Omental fat pad (tissue), 4 donors: Measurements from ENCODE around the gene SLC25A28. TPM values are rescaled to one million over a fixed set of nuclear protein-coding genes. Genes with fewer than 3 reads are reported as not detected.
"Not testable (repeated sequence)": the region's sequence is repeated elsewhere in the genome, so short reads cannot be mapped to it uniquely, and the experiment has no call there.

Experiments
- ATAC-seq: fragments of 150-250 bp; one replicate; pipeline ENCODE4 v1.9.1; 2016; ENCODE audit warnings: mild to moderate bottlenecking, moderate library complexity; ENCODE audit not compliant: low FRiP score
- DNase-seq: peaks from one replicate; pipeline ENCODE4 v3.0.0-alpha.2; 2019; ENCODE audit warnings: low spot score
- total RNA-seq, 4 donors: library from RNA; depleted of rRNA; stranded (reverse); fragments of >200 nt; gene quantifications; one replicate each; pipeline ENCODE4 v1.1.0, GENCODE V29; 2016
- TF ChIP-seq, protein P1 (sequence below), 3 donors: fragments of 450-650 bp; IDR thresholded peaks; one replicate each; pipeline ENCODE4 v1.5.1; 2016 to 2017; ENCODE audit warnings: antibody characterized with exemption in 3 of 3, mild to moderate bottlenecking in 3 of 3, moderate library complexity in 2 of 3

SLC25A28 gene
- total RNA-seq, 4 donors from 2014 or later = 30.2 to 45.4 (median 41.7) TPM

DNA sequence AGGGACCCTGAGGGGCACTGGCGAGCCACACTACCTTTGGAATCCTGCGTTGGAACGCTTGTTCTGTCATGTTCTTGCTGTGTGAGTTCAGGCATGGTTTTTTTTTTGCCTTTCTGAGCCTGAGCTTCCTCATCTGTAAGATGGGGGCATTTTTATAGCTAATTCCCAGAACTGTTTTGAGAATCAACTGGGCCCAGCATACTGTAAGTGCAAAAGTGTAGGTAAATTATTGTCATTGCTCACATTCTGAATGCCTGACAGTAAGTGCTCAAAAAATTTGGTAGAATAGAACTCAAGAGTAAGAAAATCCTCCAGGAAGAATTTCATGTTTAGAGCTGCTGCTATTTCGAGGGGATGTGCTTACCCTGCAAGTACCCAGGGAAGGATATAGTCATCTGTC is 22.2 kb downstream of the SLC25A28 start:
- DNase-seq = no peak
- TF ChIP-seq, protein P1, sequence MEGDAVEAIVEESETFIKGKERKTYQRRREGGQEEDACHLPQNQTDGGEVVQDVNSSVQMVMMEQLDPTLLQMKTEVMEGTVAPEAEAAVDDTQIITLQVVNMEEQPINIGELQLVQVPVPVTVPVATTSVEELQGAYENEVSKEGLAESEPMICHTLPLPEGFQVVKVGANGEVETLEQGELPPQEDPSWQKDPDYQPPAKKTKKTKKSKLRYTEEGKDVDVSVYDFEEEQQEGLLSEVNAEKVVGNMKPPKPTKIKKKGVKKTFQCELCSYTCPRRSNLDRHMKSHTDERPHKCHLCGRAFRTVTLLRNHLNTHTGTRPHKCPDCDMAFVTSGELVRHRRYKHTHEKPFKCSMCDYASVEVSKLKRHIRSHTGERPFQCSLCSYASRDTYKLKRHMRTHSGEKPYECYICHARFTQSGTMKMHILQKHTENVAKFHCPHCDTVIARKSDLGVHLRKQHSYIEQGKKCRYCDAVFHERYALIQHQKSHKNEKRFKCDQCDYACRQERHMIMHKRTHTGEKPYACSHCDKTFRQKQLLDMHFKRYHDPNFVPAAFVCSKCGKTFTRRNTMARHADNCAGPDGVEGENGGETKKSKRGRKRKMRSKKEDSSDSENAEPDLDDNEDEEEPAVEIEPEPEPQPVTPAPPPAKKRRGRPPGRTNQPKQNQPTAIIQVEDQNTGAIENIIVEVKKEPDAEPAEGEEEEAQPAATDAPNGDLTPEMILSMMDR (IDR thresholded peaks at IDR 0.05) = no peak
- no peak for ATAC-seq

DNA sequence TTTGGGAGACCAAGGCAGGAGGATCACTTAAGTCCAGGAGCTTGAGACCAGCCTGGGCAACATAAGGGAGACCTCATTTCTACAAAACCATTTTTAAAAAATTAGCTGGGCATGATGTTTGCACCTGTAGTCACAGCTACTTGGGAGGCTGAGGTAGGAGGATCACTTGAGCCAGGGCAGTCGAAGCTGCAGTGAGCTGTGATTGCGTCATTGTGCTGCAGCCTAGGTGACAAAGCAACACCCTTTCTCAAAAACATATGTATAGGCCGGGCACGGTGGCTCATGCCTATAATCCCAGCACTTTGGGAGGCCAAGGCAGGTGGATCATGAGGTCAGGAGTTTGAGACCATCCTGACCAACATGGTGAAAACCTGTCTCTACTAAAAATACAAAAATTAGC is 23.5 kb downstream of the SLC25A28 start:
- ATAC-seq, DNase-seq: not testable (repeated sequence)

DNA sequence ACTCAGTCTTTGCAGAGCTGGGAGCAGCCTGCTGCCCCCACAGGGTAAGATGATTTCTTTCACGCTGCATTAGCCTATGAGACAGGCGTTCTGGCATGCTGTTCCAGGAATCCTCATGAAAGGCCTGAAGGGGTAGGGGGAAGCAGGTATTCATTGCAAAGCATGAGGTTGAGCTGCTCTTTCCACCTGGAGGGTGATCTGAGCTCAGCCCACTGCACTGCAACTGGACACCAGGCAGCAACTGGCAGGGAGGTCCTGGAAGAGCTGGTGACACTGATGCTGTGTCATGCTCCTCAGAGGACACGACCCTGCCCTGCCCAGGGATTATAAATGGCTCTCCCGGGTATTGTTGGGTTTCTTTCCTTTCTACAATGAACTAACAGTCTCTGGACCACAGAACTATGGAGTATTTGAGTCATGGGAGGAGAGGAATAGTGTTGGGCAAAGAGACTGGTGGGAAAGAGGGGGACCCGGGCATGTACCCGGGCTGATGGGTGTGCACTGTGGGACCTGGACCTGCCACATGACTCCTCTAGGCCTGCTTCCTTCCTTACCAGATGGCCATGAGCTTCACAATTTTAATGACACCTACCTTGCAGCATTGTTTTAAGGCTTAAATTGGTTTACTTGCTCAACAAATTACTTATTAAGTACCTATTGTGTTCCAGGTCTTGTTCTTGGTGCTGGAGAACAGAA is 24.3 kb downstream of the SLC25A28 start:
- DNase-seq = no peak
- ATAC-seq = no peak
- TF ChIP-seq, protein P1 (IDR thresholded peaks at IDR 0.05) = no peak

DNA sequence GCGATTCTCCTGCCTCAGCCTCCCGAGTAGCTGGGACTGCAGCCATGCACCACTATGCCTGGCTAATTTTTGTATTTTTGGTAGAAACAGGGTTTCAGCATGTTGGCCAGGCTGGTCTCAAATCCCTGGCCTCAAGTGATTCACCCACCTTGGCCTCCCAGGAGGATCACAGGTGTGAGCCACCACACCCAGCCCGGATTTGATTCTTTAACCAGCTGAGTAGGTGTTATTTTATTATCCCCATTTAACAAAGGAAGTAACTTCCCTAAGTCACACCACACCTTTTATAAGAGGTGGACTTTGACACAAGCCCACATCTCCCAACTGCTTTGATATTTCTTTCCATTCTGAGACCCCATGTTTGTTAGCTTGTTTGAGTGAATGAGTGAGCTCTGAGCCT is 25.0 kb downstream of the SLC25A28 start:
- ATAC-seq (no peak), DNase-seq (no peak)
- TF ChIP-seq, protein P1 (IDR thresholded peaks at IDR 0.05) = no peak

DNA sequence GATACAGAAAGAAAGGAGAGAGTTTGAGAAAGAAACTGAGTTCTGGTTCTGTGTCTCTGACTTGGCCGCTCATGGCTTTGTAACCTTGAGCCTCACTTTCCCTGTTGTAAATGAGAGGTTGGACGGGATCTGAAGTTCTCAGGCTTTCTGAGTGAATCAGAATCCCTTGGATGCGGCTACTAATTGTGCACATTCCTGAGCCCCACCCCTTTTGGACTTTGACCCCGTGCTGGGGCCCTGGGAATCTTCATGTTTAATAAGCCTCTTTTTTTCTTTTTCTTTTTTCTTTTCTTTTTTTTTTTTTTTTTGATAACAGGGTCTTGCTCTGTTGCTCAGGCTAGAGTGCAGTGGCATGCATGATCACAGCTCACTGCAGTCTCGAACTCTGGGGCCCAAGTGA is 26.9 kb downstream of the SLC25A28 start:
- no peak for ATAC-seq
- DNase-seq = no peak
- TF ChIP-seq, protein P1 (IDR thresholded peaks at IDR 0.05) = no peak

DNA sequence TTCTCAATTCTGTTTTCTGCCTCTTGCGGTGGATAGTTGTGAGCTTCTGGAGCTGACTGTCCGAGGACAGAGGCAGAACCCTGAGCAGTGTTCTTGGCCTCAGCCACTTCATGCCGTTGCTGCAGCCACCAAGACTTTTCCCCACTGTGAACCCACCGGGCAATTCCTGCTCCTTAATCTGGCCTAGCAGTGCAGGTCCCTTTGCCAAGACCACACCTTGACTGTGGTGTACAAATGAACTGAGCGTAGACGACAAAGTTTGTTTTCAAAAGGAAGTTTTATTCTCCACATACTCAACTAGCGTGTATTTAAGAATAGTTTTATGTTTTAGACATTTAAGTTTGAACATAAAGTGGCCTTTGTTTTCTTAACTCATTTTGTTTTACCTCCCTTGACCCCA is 29.4 kb downstream of the SLC25A28 start:
- no peak for DNase-seq
- TF ChIP-seq, protein P1 (IDR thresholded peaks at IDR 0.05) = no peak
- ATAC-seq = no peak

DNA sequence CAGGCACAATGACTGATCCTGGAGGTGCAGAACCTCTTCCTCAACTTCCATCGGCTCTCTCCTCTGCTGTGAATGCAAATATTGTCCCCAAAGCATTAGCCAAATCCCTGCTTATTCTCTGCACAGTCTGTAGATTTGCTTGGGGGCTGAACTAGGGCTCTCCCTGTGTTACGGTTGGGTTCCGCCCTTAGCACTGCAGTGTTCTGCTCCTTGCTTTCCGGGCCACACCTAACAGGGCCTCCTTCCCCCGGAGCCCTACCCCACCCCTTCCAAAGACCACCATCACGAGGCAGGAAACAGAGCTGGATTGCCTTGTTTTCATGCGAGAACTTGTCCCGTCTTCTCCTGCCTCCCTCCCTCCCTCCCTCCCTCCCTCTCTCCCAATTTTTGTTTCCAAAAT is 36.6 kb downstream of the SLC25A28 start:
- no peak for ATAC-seq
- DNase-seq = no peak
- TF ChIP-seq, protein P1 (IDR thresholded peaks at IDR 0.05) = no peak
